Liver (tissue), 3 donors: ENCODE data around the gene BNC2.

ENCODE experiments used
- GABPA ChIP-seq, 2 donors: IDR thresholded peaks in 1 of 2; conservative IDR thresholded peaks in 1 of 2; 2 replicates each; pipeline ENCODE4 v1.6.1; 2016; ENCODE audit warnings: antibody characterized with exemption in 2 of 2, mild to moderate bottlenecking in 1 of 2, moderate library complexity in 1 of 2
- RAD21 ChIP-seq, 2 donors: IDR thresholded peaks; 2 replicates each; pipeline ENCODE4 v1.6.1; 2016; ENCODE audit warnings: antibody characterized with exemption in 2 of 2, mild to moderate bottlenecking in 2 of 2
- TF ChIP-seq, protein P1 (sequence below): fragments of 150-350 bp; IDR thresholded peaks from 2 replicates; pipeline ENCODE4 v1.5.1; 2017; ENCODE audit warnings: improper control_type of control experiment, low read depth, low read length; ENCODE audit not compliant: missing input control
- donor health status: healthy.
- donor health status: healthy.

DNA sequence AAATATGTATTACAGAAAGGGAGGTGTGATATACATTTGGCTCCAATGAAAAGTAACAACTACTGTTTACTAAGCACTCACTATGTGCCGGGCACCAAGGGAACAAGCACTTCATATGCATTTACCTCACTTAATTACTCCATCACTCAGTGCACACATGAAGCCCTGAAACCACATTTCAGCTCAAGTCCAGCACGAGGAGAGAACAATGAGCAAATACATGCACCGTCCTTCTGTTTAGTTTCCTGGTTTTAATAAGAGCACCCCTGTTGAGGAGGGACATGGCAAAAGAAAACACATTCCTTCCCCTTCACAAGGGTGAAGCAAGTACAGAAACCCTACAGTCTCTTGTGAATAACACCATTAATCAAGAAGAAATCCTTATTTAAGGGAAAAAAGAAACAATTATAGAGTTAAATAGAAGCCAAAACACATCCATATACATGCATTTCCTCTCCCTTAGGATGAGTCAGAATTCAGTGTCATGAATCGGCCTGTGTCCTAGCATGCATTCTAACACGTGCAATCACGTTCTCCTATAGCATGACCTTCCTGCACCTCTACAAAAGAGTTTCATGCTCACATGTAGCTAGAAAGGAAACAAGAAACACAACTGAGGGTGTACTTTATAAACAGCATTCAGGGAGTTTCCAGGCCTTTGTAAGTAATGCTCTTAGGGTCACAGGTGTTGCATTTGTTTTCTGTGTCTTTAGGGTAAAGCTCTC is 411.6 kb downstream of the BNC2 start:
- TF ChIP-seq GABPA (IDR thresholded peaks at IDR 0.05 in 1 of 2, conservative IDR thresholded peaks at IDR 0.05 in 1 of 2) (no peak), RAD21 (IDR thresholded peaks at IDR 0.05) (no peak)
- TF ChIP-seq, protein P1, sequence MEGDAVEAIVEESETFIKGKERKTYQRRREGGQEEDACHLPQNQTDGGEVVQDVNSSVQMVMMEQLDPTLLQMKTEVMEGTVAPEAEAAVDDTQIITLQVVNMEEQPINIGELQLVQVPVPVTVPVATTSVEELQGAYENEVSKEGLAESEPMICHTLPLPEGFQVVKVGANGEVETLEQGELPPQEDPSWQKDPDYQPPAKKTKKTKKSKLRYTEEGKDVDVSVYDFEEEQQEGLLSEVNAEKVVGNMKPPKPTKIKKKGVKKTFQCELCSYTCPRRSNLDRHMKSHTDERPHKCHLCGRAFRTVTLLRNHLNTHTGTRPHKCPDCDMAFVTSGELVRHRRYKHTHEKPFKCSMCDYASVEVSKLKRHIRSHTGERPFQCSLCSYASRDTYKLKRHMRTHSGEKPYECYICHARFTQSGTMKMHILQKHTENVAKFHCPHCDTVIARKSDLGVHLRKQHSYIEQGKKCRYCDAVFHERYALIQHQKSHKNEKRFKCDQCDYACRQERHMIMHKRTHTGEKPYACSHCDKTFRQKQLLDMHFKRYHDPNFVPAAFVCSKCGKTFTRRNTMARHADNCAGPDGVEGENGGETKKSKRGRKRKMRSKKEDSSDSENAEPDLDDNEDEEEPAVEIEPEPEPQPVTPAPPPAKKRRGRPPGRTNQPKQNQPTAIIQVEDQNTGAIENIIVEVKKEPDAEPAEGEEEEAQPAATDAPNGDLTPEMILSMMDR: no peak
